ENCODE results near the gene RASA3.
"Not testable (repeated sequence)": the region's sequence is repeated elsewhere in the genome, so short reads cannot be mapped to it uniquely, and the experiment has no call there.

Gene RASA3

GRCh38 chr13:114021464-114022308 lies 110.7 kb downstream of the RASA3 start:
- no peak for DNase-seq (ENCODE audit: low read depth in 2 of 2)

- no peak for DNase-seq (ENCODE audit: low read depth in 2 of 2)
These were observed 111.5 kb downstream of the RASA3 start for GRCh38 chr13:114020750-114021463.

- DNase-seq (ENCODE audit: low read depth in 2 of 2), result not testable (repeated sequence)
These were observed 112.3 kb downstream of the RASA3 start for GRCh38 chr13:114020134-114020533.

- DNase-seq (ENCODE audit: low read depth in 2 of 2), result peak; percentile 9 to 24
These were observed 113.1 kb downstream of the RASA3 start for GRCh38 chr13:114019367-114019766.

GRCh38 chr13:114018461-114019055 lies 113.9 kb downstream of the RASA3 start:
- no peak for DNase-seq (ENCODE audit: low read depth in 2 of 2)

- DNase-seq (ENCODE audit: low read depth in 2 of 2), result no peak
These were observed 114.5 kb downstream of the RASA3 start for GRCh38 chr13:114017966-114018365.

GRCh38 chr13:114017028-114017630 lies 115.3 kb downstream of the RASA3 start:
- DNase-seq (ENCODE audit: low read depth in 2 of 2), result no peak

GRCh38 chr13:114016321-114017027 lies 115.9 kb downstream of the RASA3 start:
- DNase-seq (ENCODE audit: low read depth in 2 of 2), result no peak

- DNase-seq (ENCODE audit: low read depth in 2 of 2), result no peak
These were observed 116.5 kb downstream of the RASA3 start for GRCh38 chr13:114015969-114016295.

GRCh38 chr13:114015111-114015968 lies 117.1 kb downstream of the RASA3 start:
- no peak for DNase-seq (ENCODE audit: low read depth in 2 of 2)

GRCh38 chr13:114013952-114014629 lies 118.3 kb downstream of the RASA3 start:
- no peak for DNase-seq (ENCODE audit: low read depth in 2 of 2)

GRCh38 chr13:114013336-114013735 lies 119.1 kb downstream of the RASA3 start:
- no peak for DNase-seq (ENCODE audit: low read depth in 2 of 2)

GRCh38 chr13:114012921-114013320 lies 119.5 kb downstream of the RASA3 start:
- no peak for DNase-seq (ENCODE audit: low read depth in 2 of 2)

- DNase-seq (ENCODE audit: low read depth in 2 of 2), result no peak
These were observed 120.3 kb downstream of the RASA3 start for GRCh38 chr13:114012141-114012540.

GRCh38 chr13:114011226-114011625 lies 121.2 kb downstream of the RASA3 start:
- no peak for DNase-seq (ENCODE audit: low read depth in 2 of 2)

GRCh38 chr13:114010401-114011101 lies 121.9 kb downstream of the RASA3 start:
- no peak for DNase-seq (ENCODE audit: low read depth in 2 of 2)

- no peak for DNase-seq (ENCODE audit: low read depth in 2 of 2)
These were observed 122.6 kb downstream of the RASA3 start for GRCh38 chr13:114009590-114010400.

- DNase-seq (ENCODE audit: low read depth in 2 of 2), result no peak
These were observed 123.3 kb downstream of the RASA3 start for GRCh38 chr13:114008964-114009589.

Data from stimulated activated CD8-positive, alpha-beta memory T cell treated with anti-CD3 and anti-CD28 coated beads, Interleukin-2, amount 100 ng/mL, for 1 hour (primary cell).